ENCODE results near the gene MAK. TPM values are rescaled to one million over a fixed set of nuclear protein-coding genes. Genes with fewer than 3 reads are reported as not detected.
"Not testable (repeated sequence)": the region's sequence is repeated elsewhere in the genome, so short reads cannot be mapped to it uniquely, and the experiment has no call there.

MAK gene
- total RNA-seq, 1 donor from 2014 or later = under 0.01 TPM

DNA sequence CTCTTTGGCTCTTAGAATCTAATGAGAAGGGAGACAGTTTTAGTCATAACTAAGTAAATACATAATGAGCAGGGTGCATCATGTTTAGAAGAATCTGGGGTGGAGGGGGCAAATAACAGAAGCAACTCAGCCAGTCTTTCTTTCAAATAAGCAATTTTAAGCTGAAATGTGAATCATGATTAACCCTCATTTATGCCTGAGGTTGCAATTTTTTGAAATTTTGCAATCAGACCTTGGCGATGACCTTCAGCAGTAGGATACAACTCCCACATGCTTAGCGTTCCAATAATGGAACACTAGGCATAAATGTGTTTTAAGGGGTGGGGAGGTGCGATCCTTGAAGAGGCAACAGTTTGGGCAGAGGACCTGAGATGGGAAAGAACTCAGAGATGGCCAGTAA, 60.1 kb downstream of the MAK start:
- no peak for DNase-seq

DNA sequence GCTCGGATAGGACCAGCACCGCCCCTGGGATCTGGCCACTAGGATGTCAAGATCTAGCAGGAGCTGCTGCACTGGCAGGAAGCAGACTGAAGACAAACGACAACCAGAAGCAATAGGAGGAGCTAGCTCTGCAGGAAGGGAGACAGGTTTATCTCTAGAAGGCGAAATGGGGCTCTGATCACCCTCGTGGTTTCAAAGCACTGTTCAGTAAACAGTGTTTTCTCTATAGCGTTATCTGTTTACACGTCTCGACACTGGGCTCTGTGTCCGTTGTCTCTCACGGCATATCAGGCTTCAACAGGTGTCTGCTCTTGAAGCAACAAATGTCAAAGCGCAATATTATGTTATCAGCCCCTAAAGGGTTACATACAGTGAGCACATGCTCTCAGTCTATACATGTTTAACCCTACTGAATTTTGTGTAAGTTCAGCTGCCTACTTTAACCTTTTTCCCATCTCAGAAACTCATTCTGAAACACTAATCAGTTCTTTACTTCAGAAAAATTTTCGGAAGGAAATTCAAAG, 66.9 kb downstream of the MAK start:
- DNase-seq = no peak

DNA sequence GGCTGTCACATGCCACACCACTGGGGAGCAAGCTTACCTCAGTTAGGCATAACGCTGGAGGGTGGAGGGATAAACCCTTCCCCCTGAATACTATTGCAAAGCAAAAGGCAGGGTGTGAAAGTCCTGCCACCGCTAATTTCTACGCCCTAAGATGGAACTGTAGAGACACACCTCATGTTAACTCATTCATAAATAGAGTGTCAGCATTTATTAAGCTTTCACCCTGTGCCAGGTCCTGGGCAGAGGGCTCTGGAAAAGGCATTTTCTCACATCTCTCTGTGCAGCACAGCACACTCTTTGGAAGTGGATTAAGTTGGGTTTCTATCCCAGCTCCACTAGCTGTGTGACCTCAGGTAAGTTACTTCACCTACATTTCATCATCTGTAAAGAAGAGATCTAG, 68.9 kb downstream of the MAK start:
- no peak for DNase-seq

DNA sequence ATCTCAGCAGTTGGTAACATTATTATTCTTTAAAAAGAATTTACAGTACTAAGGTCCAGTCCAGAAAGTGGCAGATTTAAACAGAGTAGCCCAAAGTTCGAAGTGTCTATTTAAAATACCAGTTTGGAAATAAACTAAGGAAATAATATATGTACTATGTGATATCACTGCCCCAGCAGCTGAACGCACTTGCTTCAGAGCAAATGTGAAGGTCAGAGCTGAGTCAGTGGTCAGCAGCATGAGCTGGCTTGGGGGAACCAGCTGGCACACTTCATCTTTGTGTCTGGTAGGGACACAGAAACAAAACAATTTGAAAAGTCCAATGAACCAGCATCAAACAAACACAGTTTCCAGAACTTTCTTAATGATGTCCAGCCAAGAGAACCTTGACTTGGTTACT, 75.3 kb downstream of the MAK start:
- peak; percentile 61 for DNase-seq

DNA sequence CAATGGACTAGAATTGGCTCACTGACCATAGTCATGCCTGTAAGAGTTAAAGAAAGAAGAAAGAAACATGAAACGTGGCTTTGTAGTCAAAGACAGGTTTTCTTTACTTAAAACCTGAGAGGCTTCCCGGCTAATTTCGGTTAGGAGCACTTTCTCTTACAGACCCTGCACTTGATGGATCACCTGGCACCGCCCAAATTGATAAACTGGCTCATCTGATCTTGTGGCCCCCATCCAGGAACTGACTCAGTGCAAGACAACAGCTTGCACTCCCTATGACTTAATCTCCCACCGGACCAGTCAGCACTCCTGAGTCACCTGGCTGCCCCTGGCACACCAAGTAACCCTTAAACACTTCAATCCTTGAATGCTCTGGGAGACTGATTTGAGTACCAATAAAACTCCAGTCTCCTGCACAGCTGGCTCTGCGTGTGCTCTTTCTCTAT, 78.4 kb downstream of the MAK start:
- DNase-seq = peak; percentile 74

DNA sequence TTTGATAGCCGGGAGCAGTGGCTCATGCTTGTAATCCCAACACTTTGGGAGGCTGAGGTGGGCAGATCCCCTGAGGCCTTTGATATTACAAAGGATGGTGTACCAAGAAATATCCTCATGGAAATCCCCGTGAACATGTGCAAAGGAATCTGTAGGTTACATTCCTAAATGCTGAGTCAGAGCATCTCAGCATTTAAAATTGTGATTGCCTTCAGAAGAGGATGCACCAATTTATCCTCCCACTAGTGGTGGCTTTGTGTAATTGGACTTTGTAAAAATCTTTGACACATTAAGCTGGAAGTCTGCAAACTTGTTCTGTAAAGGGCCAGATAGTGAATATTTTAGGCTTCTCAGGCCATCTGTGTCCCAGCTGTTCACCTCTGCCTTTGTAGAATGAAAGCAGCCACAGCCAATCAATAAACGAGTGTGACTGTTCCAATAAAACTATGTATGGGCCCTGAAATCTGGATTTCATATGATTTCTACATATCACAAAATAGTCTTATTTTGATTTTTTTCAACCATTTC, 79.0 kb downstream of the MAK start:
- peak; percentile 93 for DNase-seq

DNA sequence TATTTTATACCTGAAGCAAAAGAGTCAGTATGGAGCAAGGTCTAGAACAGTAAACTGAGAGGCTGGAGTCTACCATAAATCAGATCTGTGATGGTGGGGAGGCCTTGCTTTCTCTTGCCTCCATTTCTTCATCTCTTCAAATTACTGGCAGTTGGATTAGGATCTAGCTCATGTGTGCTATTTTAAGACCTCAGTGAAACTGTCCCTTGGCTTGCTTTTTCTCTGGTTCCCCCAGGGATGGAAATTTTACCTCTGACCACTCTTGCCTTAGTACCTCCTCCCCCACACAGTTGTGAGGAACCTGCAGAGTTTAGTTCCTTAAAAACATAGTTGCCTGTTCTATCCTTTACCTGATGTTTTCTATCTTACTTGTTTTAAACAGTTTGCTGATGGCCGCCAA, 82.3 kb downstream of the MAK start:
- no peak for DNase-seq

DNA sequence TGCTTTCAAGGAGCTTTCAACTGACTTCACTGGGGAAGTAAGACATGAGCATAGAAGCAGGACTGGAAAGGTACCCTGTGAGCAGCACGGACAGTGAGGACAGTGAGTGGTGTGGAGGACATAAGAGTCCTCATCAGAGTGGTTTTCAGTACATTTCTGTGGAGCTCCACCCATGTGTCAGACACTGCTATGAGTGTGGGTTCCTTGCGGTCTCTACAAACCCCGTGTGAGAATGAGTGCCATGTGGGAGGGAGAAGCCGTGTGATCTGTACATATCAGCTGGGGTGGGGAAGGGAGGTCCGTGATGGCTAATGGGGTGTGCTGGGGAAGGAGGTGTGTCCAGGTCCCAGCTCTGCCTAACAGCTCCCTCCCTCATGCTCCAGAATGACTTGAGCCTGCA, 86.6 kb downstream of the MAK start:
- not testable (repeated sequence) for DNase-seq

DNA sequence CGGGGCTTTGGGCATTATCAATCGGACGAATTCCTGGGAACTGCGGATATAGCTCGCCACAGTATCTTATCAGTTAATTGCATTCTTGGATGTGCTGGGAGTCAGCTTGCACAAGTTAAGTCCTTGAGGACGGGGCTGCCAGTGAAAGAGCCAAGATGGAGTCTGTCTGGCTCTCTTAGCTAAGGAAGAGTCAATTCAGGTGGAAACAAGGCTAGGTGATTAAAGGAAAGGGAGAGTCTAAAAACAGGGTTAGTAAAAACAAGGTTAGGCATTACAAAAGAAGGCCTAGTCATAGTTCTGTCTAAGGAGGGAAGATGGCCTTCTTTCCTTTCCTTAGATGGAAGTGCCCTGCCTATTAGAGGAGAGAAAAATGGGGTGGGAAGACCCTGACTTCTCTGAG, 87.8 kb downstream of the MAK start:
- not testable (repeated sequence) for DNase-seq

DNA sequence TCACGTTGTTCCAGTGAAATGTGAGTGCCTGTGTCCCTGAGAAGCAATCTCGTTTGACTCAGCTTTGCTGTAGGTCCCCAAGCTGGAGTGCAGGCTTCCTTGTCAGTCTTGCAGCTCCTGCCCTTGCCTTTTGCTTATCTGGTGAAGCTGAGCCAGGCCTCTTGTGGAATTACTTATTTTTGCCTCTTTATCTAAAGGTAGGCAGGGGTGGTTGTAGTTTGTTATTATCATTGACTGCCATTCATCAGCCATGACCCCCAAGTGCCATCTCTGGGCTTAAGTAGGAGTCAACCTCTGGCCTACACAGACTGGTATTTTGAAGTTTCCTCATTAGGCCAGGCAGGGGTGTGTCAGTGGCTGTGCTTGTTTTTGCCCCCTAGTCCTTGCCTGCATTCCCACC, 88.6 kb downstream of the MAK start:
- DNase-seq = no peak

DNA sequence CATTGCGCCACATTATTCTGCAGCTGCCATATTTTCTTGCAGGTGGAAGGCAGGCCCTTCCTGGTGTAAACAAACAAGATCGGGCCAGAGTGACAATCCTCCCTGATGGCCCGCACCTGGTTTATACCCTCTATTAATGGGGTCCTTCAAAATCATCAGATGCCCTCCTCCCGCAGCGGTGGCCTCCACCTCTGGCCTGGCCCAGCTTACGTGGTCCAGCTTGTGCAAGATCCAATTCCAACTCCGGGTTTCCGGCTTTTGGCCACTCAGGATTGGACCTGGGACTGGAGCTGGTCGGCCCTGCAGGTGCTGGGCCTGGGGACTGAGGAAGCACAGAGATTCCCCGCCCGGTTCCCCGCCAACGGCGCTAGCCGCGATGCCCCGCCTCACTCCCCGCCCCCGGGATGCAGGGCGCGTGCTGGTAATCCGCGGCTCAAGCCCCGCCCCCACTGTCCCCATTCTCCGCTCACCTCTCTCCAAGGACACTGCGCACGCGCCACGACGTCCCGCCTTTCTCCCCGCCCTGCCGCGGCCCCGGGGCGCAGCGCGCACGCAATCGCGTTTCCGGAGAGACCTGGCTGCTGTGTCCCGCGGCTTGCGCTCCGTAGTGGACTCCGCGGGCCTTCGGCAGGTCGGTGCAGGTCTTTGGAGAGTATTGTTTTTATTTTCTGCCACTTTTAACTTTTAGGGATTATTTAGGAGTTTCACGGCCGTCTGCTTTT, 90.9 kb downstream of the MAK start, which contains the start of gene TMEM14B:
Gene TMEM14B, plus strand, starts transcription at position 555 of the 722 bp plus-strand sequence. CDS start 1,441 bp downstream, outside the sequence.
- DNase-seq = peak; percentile 98

DNA sequence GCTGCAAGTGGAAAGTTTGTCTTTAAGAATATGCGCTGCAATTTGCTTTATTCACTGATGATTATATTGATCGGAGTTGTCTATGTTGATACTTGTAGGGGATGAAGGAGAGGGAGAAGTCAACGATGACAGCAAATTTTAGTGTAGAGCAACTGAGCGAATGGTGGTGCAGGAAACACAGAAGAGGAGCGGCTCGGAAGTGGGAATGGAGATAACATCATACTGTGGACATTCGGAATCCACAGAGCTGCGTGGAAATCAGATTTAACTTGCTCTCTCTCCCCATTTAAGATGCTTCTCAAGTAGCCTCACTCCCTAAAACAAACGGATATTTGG, 91.5 kb downstream of the MAK start:
- no peak for DNase-seq

DNA sequence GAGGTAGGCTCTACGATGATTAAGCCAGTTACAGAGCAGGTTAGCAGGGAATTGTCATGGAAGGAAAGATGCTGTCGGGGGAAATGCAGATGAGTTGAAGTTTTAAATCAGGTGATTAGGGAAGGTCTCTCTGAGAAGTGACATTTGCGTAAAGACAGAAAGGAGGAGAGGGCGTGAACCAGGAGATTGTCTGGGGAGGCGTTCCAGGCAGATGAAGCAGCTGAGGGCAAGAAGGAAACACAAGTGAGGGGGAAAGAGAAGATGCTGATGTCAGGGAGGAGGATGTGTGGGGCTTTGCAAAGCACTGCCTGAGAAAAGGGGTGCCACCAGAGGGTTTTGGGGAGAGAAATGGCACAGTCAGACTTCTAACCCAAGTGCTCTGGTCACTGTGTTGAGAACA, 93.2 kb downstream of the MAK start:
- no peak for DNase-seq

DNA sequence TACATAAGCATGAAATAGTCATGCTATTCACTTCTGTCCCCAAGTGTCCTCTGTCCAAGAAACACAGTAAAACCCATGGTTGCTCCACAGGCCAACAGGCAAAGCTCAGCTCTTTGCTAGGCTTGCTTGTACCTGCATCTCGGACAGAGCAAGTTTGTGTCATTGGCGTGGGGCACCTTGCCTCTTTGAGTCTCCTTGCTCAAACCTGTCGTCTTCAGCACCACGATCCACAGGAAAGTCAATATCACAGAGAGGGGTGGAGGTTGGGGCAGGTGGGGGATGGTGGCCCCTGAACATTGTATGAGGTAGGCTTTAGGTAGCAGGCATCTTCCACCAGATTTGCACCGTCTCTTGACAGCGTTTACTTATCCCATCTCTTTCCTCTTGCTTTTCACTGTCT, 94.8 kb downstream of the MAK start:
- DNase-seq = no peak

DNA sequence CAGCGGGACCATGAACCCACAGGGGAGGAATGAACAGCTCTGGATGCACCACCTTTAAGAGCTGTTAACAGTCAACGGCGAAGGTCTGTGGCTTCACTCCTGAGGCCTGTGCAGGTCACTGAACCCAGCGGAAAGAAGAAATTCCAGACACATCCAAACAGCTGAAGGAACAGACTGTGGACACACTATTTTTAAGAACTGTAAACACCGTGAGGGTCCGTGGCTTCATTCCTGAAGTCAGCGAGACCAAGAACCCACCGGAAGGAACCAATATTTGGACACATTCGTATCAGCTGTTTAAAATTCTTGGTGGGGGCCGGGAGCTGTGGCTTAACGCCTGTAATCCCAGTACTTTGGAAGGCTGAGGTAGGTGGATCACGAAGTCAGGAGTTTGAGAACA, 96.1 kb downstream of the MAK start:
- DNase-seq = no peak

DNA sequence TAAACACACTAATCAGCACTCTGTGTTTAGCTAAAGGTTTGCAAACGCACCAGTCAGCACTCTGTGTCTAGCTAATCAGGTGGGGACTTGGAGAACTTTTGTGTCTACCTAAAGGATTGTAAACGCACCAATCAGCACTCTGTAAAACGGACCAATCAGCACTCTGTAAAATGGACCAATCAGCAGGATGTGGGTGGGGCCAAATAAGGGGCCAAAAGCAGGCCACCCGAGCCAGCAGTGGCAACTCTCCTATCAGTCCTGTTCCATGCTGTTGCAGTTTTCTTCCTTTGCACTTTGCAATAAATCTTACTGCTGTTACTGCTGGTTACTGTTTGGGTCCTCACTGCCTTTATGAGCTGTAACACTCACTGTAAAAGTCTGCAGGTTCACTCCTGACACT, 96.7 kb downstream of the MAK start:
- not testable (repeated sequence) for DNase-seq

DNA sequence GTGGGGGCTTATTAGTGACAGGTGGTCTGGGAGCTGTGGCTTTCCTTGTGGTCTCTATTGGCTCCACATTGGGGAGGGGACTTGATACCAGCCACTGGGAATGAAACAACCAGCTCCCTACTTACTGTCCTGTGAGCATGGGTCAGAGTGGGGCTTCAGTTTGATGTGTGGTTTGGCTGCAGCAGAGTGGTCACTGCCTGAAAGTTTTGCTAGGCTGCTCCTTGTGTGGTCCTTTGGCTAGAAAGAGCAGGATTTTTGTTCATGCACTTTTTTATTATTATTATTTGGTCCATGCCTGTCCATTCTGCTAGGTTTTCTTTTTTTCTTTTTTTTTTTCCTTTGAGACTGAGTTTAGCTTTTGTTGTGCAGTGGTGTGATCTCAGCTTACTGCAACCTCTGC, 98.3 kb downstream of the MAK start:
- DNase-seq = no peak

DNA sequence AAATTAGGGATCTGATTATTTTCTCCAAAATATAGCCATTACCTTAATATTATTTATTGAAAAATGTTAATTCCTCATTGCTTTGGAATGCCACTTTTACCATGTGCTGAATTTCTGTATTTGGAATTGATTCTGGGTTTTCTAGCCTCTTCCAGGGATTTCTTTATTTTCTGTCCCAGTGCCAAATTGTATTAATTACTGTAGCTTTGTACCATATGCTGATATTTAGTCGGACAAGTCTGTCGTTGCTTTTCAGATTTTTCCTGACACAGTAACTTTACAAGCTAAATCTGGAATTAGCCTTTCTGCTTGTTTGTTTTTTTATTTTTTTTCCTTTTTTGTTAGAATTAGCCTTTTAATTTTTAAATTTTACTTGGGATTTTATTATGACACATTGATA, 101.6 kb downstream of the MAK start:
- no peak for DNase-seq

DNA sequence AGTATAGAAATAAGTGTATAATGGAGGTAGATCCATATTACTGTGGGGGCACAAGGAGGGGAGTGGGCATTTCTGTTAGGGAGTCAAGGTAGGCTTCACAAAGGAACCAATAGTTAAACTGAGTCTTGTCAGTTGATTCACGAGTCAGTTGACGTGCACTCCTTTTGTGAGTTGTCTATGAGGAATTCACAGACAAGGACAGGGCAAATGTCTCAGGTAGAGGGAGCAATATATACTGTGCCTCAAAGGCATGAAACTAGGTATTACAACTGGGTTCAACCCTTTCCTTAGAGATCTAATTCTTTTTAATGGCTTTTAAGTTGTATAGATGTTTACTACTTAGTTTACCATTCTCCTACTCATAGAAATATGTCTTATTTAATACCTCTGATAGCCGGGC, 104.5 kb downstream of the MAK start:
- DNase-seq = no peak

DNA sequence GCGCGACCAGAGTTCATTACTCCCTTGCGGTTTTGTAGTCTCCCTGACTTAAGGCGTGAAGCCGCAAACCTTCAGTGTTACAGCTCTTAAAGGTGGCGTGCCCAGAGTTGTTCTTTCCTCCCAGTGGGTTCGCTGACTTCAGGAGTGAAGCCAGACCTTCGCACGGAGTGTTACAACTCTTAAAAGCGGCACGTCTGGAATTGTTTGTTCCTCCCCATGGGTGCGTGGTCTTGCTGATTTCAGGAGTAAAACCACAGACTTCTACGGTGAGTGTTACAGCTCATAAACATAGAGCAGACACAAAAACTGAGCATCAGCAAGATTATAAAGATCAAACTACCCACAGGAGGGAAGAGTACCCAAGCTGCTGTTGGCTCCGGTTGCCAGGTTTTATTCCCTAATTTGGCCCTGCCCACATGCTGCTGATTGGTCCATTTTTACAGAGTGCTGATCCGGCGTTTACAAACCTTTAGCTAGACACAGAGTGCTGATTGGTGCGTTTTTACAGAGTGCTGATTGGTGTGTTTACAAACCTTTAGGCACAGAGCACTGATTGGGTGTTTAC, 105.1 kb downstream of the MAK start:
- DNase-seq = no peak

DNA sequence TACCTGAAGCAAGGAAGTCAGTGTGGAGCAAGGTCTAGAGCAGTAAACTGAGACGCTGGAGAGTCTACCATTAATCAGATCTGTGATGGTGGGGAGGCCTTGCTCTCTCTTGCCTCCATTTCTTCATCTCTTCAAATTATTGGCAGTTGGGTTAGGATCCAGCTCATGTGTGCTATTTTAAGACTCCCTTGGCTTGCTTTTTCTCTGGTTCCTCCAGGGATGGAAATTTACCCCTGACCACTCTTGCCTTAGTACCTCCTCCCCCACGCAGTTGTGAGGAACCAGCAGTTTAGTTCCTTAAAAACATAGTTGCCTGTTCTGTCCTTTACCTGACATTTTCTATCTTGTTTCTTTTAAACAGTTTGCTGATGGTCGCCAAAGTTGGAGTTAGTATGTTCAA, 108.1 kb downstream of the MAK start:
- no peak for DNase-seq

DNA sequence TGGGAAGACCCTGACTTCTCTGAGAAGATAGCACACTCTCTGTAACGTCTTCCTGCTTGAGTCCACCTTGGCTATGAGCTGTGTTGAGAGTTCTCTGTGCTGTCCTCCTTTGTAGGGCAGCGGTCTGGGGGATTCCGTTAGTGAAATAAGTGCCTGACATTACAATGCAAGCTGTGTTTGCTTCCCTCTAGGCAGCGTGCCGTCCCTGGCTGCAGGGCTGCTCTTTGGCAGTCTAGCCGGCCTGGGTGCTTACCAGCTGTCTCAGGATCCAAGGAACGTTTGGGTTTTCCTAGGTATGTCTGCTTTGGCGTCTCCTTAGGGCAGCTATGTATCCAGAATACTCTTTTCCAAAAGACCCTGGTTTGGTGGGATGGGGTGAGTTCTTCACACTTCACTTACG, 112.6 kb downstream of the MAK start:
- no peak for DNase-seq

DNA sequence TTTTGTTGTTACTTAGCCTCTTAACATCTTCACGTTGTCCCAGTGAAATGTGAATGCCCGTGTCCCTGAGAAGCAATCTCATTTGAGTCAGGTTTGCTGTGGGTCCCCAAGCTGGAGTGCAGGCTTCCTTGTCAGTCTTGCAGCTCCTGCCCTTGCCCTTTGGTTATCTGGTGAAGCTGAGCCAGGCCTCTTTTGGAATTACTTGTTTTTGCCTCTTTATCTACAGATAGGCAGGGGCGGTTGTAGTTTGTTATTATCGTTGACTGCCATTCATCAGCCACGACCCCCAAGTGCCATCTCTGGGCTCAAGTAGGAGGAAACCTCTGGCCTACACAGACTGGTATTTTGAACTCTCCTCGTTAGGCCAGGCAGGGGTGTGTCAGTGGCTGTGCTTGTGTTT, 113.3 kb downstream of the MAK start:
- DNase-seq = no peak

DNA sequence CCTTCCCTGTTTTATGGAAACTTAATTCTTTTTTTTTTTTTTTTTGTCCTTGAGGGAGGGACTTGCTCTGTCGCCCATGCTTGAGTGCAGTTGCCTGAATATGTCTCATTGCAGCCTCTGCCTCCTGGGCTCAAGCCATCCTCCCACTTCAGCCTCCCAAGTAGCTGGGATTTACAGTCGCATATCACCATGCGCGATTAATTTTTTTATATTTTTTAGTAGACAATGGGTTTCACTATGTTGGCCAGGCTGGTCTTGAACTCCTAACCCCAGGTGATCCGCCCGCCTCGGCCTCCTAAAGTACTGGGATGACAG, 114.8 kb downstream of the MAK start:
- DNase-seq = no peak

Data from dermis blood vessel endothelial cell (primary cell).